K562 (cell line): ENCODE data around the gene SLC12A6. TPM values are rescaled to one million over a fixed set of nuclear protein-coding genes. Genes with fewer than 3 reads are reported as not detected.

Experiments used
- AFF4 ChIP-seq: sonication (generic); formaldehyde crosslinking; IDR thresholded peaks from 2 replicates; pipeline ENCODE4 v1.8.0; 2023; ENCODE audit warnings: mild to moderate bottlenecking, missing genetic modification reagents
- ARID1B ChIP-seq: fragments of 450-650 bp; IDR thresholded peaks from 2 replicates; pipeline ENCODE4 v1.6.1; 2016; ENCODE audit warnings: antibody characterized with exemption, mild to moderate bottlenecking, inconsistent platforms
- EP400 ChIP-seq: fragments of 450-650 bp; IDR thresholded peaks from 2 replicates; pipeline ENCODE4 v1.6.1; 2017; ENCODE audit warnings: antibody characterized with exemption, mild to moderate bottlenecking, moderate library complexity
- FOXP4 ChIP-seq: sonication (generic); formaldehyde crosslinking; IDR thresholded peaks from 2 replicates; pipeline ENCODE4 v1.8.0; 2022; ENCODE audit warnings: mild to moderate bottlenecking, missing genetic modification reagents, borderline replicate concordance
- MEF2A ChIP-seq: IDR thresholded peaks from 2 replicates; pipeline ENCODE4 v1.6.1; 2011; ENCODE audit warnings: low read depth, mild to moderate bottlenecking, low read length, moderate library complexity; ENCODE audit not compliant: control insufficient read depth
- PKNOX1 ChIP-seq: fragments of 450-650 bp; IDR thresholded peaks from 2 replicates; pipeline ENCODE4 v1.6.1; 2016
- SIRT6 ChIP-seq: IDR thresholded peaks from one replicate; pipeline ENCODE4 v1.6.1; 2012; ENCODE audit warnings: low read depth, mild to moderate bottlenecking, control low read depth, inconsistent platforms, low read length, moderate library complexity
- SIX5 ChIP-seq, 2 experiments: IDR thresholded peaks; 2 replicates each; pipeline ENCODE4 v1.6.1; 2011; ENCODE audit warnings: low read length in 2 of 2, borderline replicate concordance in 1 of 2, low read depth in 1 of 2, mild to moderate bottlenecking in 1 of 2, moderate library complexity in 1 of 2; ENCODE audit not compliant: insufficient read depth in 1 of 2
- TBL1XR1 ChIP-seq, 2 experiments: IDR thresholded peaks; 2 replicates each; pipeline ENCODE4 v1.6.1; 2012; ENCODE audit warnings: improper control_type of control experiment in 2 of 2, low read length in 2 of 2, mild to moderate bottlenecking in 1 of 2
- TSHZ1 ChIP-seq: fragments of 250-450 bp; sonication (Bioruptor Pico); IDR thresholded peaks from 2 replicates; pipeline ENCODE4 v1.4.0; 2020; ENCODE audit warnings: mild to moderate bottlenecking, moderate library complexity
- ZNF217 ChIP-seq: sonication (generic); formaldehyde crosslinking; IDR thresholded peaks from 2 replicates; pipeline ENCODE4 v1.8.0; 2022; ENCODE audit warnings: mild to moderate bottlenecking, missing genetic modification reagents
- ZNF239 ChIP-seq: fragments of 250-450 bp; sonication (Bioruptor Pico); IDR thresholded peaks from 2 replicates; pipeline ENCODE4 v1.4.0; 2020; ENCODE audit warnings: mild to moderate bottlenecking
- ZNF398 ChIP-seq: fragments of 250-450 bp; sonication (Bioruptor Pico); IDR thresholded peaks from 2 replicates; pipeline ENCODE4 v1.8.0; 2021; ENCODE audit warnings: moderate library complexity, mild to moderate bottlenecking, inconsistent platforms
- ZNF695 ChIP-seq: fragments of 450-650 bp; formaldehyde crosslinking; IDR thresholded peaks from 2 replicates; pipeline ENCODE4 v1.4.0; 2020; ENCODE audit warnings: mild to moderate bottlenecking, moderate library complexity
- polyA plus RNA-seq, 8 experiments: library from polyadenylated mRNA; depleted of rRNA in 4 of 8; stranded (reverse) in 5 of 8; unstranded in 3 of 8; fragments of >200 nt; fragmentation: Nextera tagmentation in 2 of 8; fragmentation: Illumina TruSeq in 1 of 8; extraction: Ambion mirVana in 2 of 8; extraction: Trizol in 1 of 8; gene quantifications; 2 replicates each; pipeline versions ENCODE4 v1.2.1 to v1.2.3, GENCODE V29; 2011 to 2014; ENCODE audit warnings: inconsistent platforms in 1 of 8, missing spikeins in 1 of 8
- total RNA-seq, 7 experiments: library from RNA; depleted of rRNA in 6 of 7; stranded (reverse); fragments of >200 nt in 6 of 7; fragmentation: Illumina TruSeq in 2 of 7; extraction: Trizol in 2 of 7; gene quantifications; 2 replicates each; pipeline versions ENCODE4 v1.2.1 to v1.2.3, GENCODE V29; 2011 to 2021; ENCODE audit warnings: low replicate concordance in 1 of 7

Gene SLC12A6
- total and polyA plus RNA-seq, 9 of the 15 experiments (the other 6 are each of a cell fraction or from before 2014, with no cell fraction given) = 1.4 to 16.4 (median 6.7) TPM

- TF ChIP-seq AFF4 (CRISPR knock-in tag) (no peak), ZNF239 (CRISPR knock-in tag) (no peak), TSHZ1 (no peak), PKNOX1 (no peak), SIX5 (IDR thresholded peaks at IDR 0.05; ENCODE audit: borderline replicate concordance in 1 of 2, insufficient read depth in 1 of 2, low read depth in 1 of 2, low read length in 2 of 2) (peak; percentile 51 to 64; a peak in 3 of 4 replicates), ARID1B (no peak), EP400 (no peak), TBL1XR1 (IDR thresholded peaks at IDR 0.05; ENCODE audit: low read length in 2 of 2) (no peak), ZNF217 (CRISPR knock-in tag) (no peak), FOXP4 (CRISPR knock-in tag) (peak; percentile 88; the same call in 1 of the 2 replicates), SIRT6 (no peak), ZNF695 (CRISPR knock-in tag) (no peak), MEF2A (no peak), ZNF398 (no peak)
Measured at GRCh38 chr15:34337557-34338306, at the start of gene SLC12A6 (continued).
